ENCODE measurements around the gene WDSUB1.

WDSUB1 gene

GRCh38 chr2:159208438-159208837 lies 78.1 kb downstream of the WDSUB1 start:
- H3K4me3 ChIP-seq (ENCODE audit: control insufficient read depth, low read depth, low read length), result no peak overlapping the region
- no peak for DNase-seq (ENCODE audit: low read depth)
- TF ChIP-seq CTCF (IDR thresholded peaks at IDR 0.05; ENCODE audit: control insufficient read depth, insufficient read depth, low read depth, low read length, missing control alignments), result no peak

- H3K4me3 ChIP-seq (ENCODE audit: control insufficient read depth, low read depth, low read length), result no peak overlapping the region
- no peak for TF ChIP-seq CTCF (IDR thresholded peaks at IDR 0.05; ENCODE audit: control insufficient read depth, insufficient read depth, low read depth, low read length, missing control alignments)
- peak; percentile 33 for DNase-seq (ENCODE audit: low read depth)
Observed at GRCh38 chr2:159206736-159207380, 79.6 kb downstream of the WDSUB1 start.

- H3K4me3 ChIP-seq (ENCODE audit: control insufficient read depth, low read depth, low read length), result no peak overlapping the region
- DNase-seq (ENCODE audit: low read depth), result no peak
- TF ChIP-seq CTCF (IDR thresholded peaks at IDR 0.05; ENCODE audit: control insufficient read depth, insufficient read depth, low read depth, low read length, missing control alignments), result no peak
Observed at GRCh38 chr2:159204381-159205144, 81.9 kb downstream of the WDSUB1 start.

GRCh38 chr2:159202568-159203071 lies 83.9 kb downstream of the WDSUB1 start:
- H3K4me3 ChIP-seq (ENCODE audit: control insufficient read depth, low read depth, low read length), result no peak overlapping the region
- peak; percentile 96 for DNase-seq (ENCODE audit: low read depth)
- TF ChIP-seq CTCF (IDR thresholded peaks at IDR 0.05; ENCODE audit: control insufficient read depth, insufficient read depth, low read depth, low read length, missing control alignments), result peak; percentile 34

- no peak overlapping the region for H3K4me3 ChIP-seq (ENCODE audit: control insufficient read depth, low read depth, low read length)
- no peak for TF ChIP-seq CTCF (IDR thresholded peaks at IDR 0.05; ENCODE audit: control insufficient read depth, insufficient read depth, low read depth, low read length, missing control alignments)
- DNase-seq (ENCODE audit: low read depth), result no peak
Observed at GRCh38 chr2:159201360-159202063, 85.0 kb downstream of the WDSUB1 start.

GRCh38 chr2:159200498-159200897 lies 86.0 kb downstream of the WDSUB1 start:
- TF ChIP-seq CTCF (IDR thresholded peaks at IDR 0.05; ENCODE audit: control insufficient read depth, insufficient read depth, low read depth, low read length, missing control alignments), result no peak
- no peak overlapping the region for H3K4me3 ChIP-seq (ENCODE audit: control insufficient read depth, low read depth, low read length)
- DNase-seq (ENCODE audit: low read depth), result peak; percentile 23

Measured in AG09309 (cell line).